Spleen (tissue), 7 donors: Measurements from ENCODE around the gene RET.

ENCODE experiments used
- CTCF ChIP-seq, 11 experiments: fragments of 200-600 bp in 7 of 11; fragments of 450-650 bp in 4 of 11; sonication (generic) in 4 of 11; IDR thresholded peaks in 8 of 11; conservative IDR thresholded peaks in 3 of 11; 1 replicate in 7 of 11; 2 replicates in 4 of 11; pipeline versions ENCODE4 v1.4.0 to v1.8.0; 2016 to 2021; ENCODE audit warnings: antibody characterized with exemption in 11 of 11, inconsistent platforms in 4 of 11, mild to moderate bottlenecking in 1 of 11
- POLR2A ChIP-seq, 3 donors: fragments of 450-650 bp; IDR thresholded peaks; one replicate each; pipeline ENCODE4 v1.5.1; 2017; ENCODE audit warnings: antibody characterized with exemption in 3 of 3, mild to moderate bottlenecking in 1 of 3
- POLR2AphosphoS5 ChIP-seq, 3 donors: sonication (generic); formaldehyde crosslinking; IDR thresholded peaks; one replicate each; pipeline ENCODE4 v1.5.1; 2017; ENCODE audit warnings: antibody characterized with exemption in 3 of 3
- donor health status: DM: no; HTN: no; CAD: no; lungs with moderate emphysema.
- donor health status: DM: no; HTN: no; CAD: no.
- donor health status: DM: no; HTN: no; CAD: no.

DNA sequence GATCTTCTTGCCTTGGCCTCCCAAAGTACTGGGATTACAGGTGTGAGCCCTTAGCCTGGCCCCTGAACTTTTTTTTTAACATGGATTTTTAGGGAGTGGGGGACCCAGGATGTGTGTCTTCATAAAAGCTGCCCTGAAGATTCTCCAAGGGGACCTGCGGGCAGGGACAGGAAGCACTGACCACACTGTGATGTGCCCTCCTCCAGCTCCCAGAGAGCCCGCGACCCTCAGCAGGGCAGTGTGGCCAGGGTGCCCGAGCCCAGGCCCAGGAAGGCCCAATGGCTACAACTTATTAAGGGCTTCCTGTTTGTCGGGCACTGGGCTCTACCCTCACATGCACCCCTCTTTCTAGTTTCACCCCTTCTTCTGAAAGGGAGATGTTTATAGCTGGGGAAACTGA lies 2.5 kb upstream of the RET start:
- no peak for TF ChIP-seq CTCF (IDR thresholded peaks at IDR 0.05 in 8 of 11, conservative IDR thresholded peaks at IDR 0.05 in 3 of 11)
- TF ChIP-seq POLR2AphosphoS5 (IDR thresholded peaks at IDR 0.05): no peak
- TF ChIP-seq POLR2A (IDR thresholded peaks at IDR 0.05): no peak
